Endothelial cell of umbilical vein (primary cell): Measurements from ENCODE around the gene THEM4. TPM values are rescaled to one million over a fixed set of nuclear protein-coding genes. Genes with fewer than 3 reads are reported as not detected.

ENCODE experiments used
- BruUV-seq: library from RNA; stranded (reverse); fragments of 400-500 nt; replicated peaks from 2 replicates; lab custom pipeline; 2021; lab: Mats Ljungman, UMichigan
- CTCF ChIA-PET: fragments of 300-600, 350-600 bp; sonication (Branson Sonifier 250); formaldehyde crosslinking; loops from one replicate; lab custom pipeline; 2021; ENCODE audit warnings: antibody characterized with exemption, inconsistent platforms; lab: Charles Lee
- POLR2A ChIA-PET: fragments of 300-600, 350-600 bp; sonication (Branson Sonifier 250); formaldehyde crosslinking; loops from one replicate; lab custom pipeline; 2021; ENCODE audit warnings: antibody characterized with exemption, inconsistent platforms; lab: Charles Lee
- DNase-seq: peaks from one replicate; pipeline ENCODE4 v3.0.0-alpha.2; 2011; ENCODE audit warnings: low read depth, low spot score
- FAIRE-seq: peaks from 2 replicates; lab custom pipeline; 2011; peaks lifted over from hg19 to GRCh38; lab: Jason Lieb, UNC
- H2AFZ ChIP-seq: 2 replicates; pipeline ENCODE4 v1.6.0; 2012; ENCODE audit warnings: low read depth, low read length, control low read depth, inconsistent platforms
- H3K27ac ChIP-seq: 2 replicates; pipeline ENCODE4 v1.5.1; 2011; ENCODE audit warnings: low read depth, mild to moderate bottlenecking, control low read depth, low read length, moderate library complexity; ENCODE audit not compliant: insufficient read depth
- H3K27me3 ChIP-seq, 2 experiments: 2 replicates each; pipeline versions ENCODE4 v1.6.0 to v1.6.1; 2011; ENCODE audit warnings: low read length in 2 of 2, mixed read lengths in 1 of 2; ENCODE audit not compliant: control insufficient read depth in 2 of 2, insufficient read depth in 2 of 2
- H3K36me3 ChIP-seq, 2 experiments: 2 replicates in 1 of 2; 3 replicates in 1 of 2; pipeline ENCODE4 v1.5.1; 2011; ENCODE audit warnings: low read length in 2 of 2, mild to moderate bottlenecking in 1 of 2, moderate library complexity in 1 of 2; ENCODE audit not compliant: control insufficient read depth in 2 of 2, insufficient read depth in 2 of 2; ENCODE audit errors: extremely low read depth in 1 of 2
- H3K4me1 ChIP-seq: 3 replicates; pipeline ENCODE4 v1.5.1; 2011; ENCODE audit warnings: mild to moderate bottlenecking, low read length; ENCODE audit not compliant: control insufficient read depth, insufficient read depth; ENCODE audit errors: extremely low read depth
- H3K4me2 ChIP-seq: 2 replicates; pipeline ENCODE4 v1.6.1; 2011; ENCODE audit warnings: low read length, control low read depth, mixed read lengths; ENCODE audit not compliant: insufficient read depth
- H3K4me3 ChIP-seq, 3 experiments: fragments of 200-600 bp in 1 of 3; sonication (generic), shearing (Covaris generic) in 1 of 3; replicated peaks in 1 of 3; 2 replicates each; pipeline ENCODE4 v1.5.1; 2011 to 2016; ENCODE audit warnings: control low read depth in 3 of 3, low read length in 3 of 3, mild to moderate bottlenecking in 2 of 3, inconsistent platforms in 1 of 3, low read depth in 1 of 3, moderate library complexity in 1 of 3; ENCODE audit not compliant: insufficient read depth in 1 of 3
- H3K79me2 ChIP-seq: 2 replicates; pipeline ENCODE4 v1.6.0; 2012; ENCODE audit warnings: low read length, inconsistent platforms; ENCODE audit not compliant: control insufficient read depth, insufficient read depth
- H3K9ac ChIP-seq: replicated peaks from 2 replicates; pipeline ENCODE3; 2011; ENCODE audit warnings: low read length, control low read depth; ENCODE audit not compliant: insufficient read depth; ENCODE audit errors: extremely low read depth
- H3K9me1 ChIP-seq: replicated peaks from 3 replicates; pipeline ENCODE4 v1.6.0; 2011; ENCODE audit warnings: mild to moderate bottlenecking, low read length; ENCODE audit not compliant: control insufficient read depth, insufficient read depth; ENCODE audit errors: extremely low read depth
- H3K9me3 ChIP-seq: replicated peaks from 2 replicates; pipeline ENCODE4 v1.5.1; 2012; ENCODE audit warnings: low read length, inconsistent platforms; ENCODE audit not compliant: control insufficient read depth, insufficient read depth
- H4K20me1 ChIP-seq: replicated peaks from 2 replicates; pipeline ENCODE3; 2011; ENCODE audit warnings: mild to moderate bottlenecking, low read length; ENCODE audit not compliant: control insufficient read depth, insufficient read depth; ENCODE audit errors: extremely low read depth
- CTCF ChIP-seq, 2 donors: IDR thresholded peaks; 1 replicate in 1 of 2; 2 replicates in 1 of 2; pipeline ENCODE4 v1.5.1; 2011; ENCODE audit warnings: low read length in 2 of 2, mild to moderate bottlenecking in 2 of 2, moderate library complexity in 2 of 2, control low read depth in 1 of 2, inconsistent platforms in 1 of 2, low read depth in 1 of 2; ENCODE audit not compliant: insufficient read depth in 1 of 2; ENCODE audit errors: extremely low read depth in 1 of 2
- FOS ChIP-seq: IDR thresholded peaks from 2 replicates; pipeline ENCODE4 v1.6.1; 2011; ENCODE audit warnings: mild to moderate bottlenecking, low read length, moderate library complexity, borderline replicate concordance; ENCODE audit not compliant: insufficient read depth
- GATA2 ChIP-seq: IDR thresholded peaks from 2 replicates; pipeline ENCODE4 v1.7.0; 2011; ENCODE audit warnings: low read depth, mild to moderate bottlenecking, moderate library complexity, mixed read lengths, low read length; ENCODE audit not compliant: insufficient read length, insufficient read depth
- JUN ChIP-seq: IDR thresholded peaks from 2 replicates; pipeline ENCODE4 v1.6.1; 2011; ENCODE audit warnings: borderline replicate concordance, low read depth; ENCODE audit not compliant: insufficient read length, insufficient read depth
- MYC ChIP-seq: IDR thresholded peaks from one replicate; pipeline ENCODE4 v1.6.1; 2011; ENCODE audit warnings: mild to moderate bottlenecking, low read depth, low read length
- POLR2AphosphoS5 ChIP-seq: IDR thresholded peaks from 2 replicates; pipeline ENCODE4 v1.6.1; 2012; ENCODE audit warnings: low read depth, mild to moderate bottlenecking, control low read depth, low read length, moderate library complexity; ENCODE audit not compliant: insufficient read depth
- dilution Hi-C: fragments of 300-500 bp; cut with MboI; formaldehyde crosslinking; loops from one replicate; pipeline ENCODE4 v1.15.0; 2019; ENCODE audit warnings: low sequenced_read_pairs; ENCODE audit not compliant: extremely low pct_ligation_motif_present
- intact Hi-C: fragments of 100-400 bp; cut with micrococcal nuclease; formaldehyde crosslinking; loops from one replicate; pipeline ENCODE4 v1.10.0; 2022
- polyA plus RNA-seq, 4 experiments: library from polyadenylated mRNA; depleted of rRNA in 3 of 4; stranded (reverse) in 3 of 4; unstranded in 1 of 4; fragments of >200 nt; gene quantifications; 2 replicates each; pipeline versions ENCODE4 v1.2.1 to v1.2.3, GENCODE V29; 2011 to 2012; ENCODE audit warnings: missing spikeins in 1 of 4
- total RNA-seq: library from RNA; stranded (reverse); gene quantifications from 2 replicates; pipeline ENCODE4 v1.2.3, GENCODE V29; 2021

The THEM4 gene
- total and polyA plus RNA-seq, 2 donors (not counting 3 experiments of a cell fraction or from before 2014, with no cell fraction given) = 22.3 to 24.9 TPM

- H3K9ac ChIP-seq = no peak overlapping the region
- peaks cover 19% of the 10 kb centered on the region for H3K4me1 ChIP-seq
- peaks cover 3 to 6% of the 10 kb centered on the region in 2 experiments for H3K27me3 ChIP-seq
- peak; percentile 64 for FAIRE-seq
- no peaks in the 10 kb centered on the region for H3K79me2 ChIP-seq
- no peak overlapping the region for H3K27ac ChIP-seq
- no peaks in the 10 kb centered on the region for H3K9me3 ChIP-seq
- CTCF ChIA-PET = interaction anchor here (0.8 to 3.6 kb wide), 7 partner anchors 9 to 155 kb away, joined by 3 to 22 read pairs (median 4); partner anchors contain the start of gene TDRKH
- H3K4me2 ChIP-seq = peak overlapping the region; percentile 23
- TF ChIP-seq GATA2 (no peak), POLR2AphosphoS5 (no peak), FOS (peak; percentile 53)
- no peaks in the 10 kb centered on the region for H3K9me1 ChIP-seq
- H3K4me3 ChIP-seq = no peak overlapping the region
- dilution Hi-C loops (no loop called here), intact Hi-C loops (loop anchor here (5.0 kb wide), 1 partner anchor 61 kb away; the partner anchor contains the start of gene THEM4)
- H4K20me1 ChIP-seq = no peaks in the 10 kb centered on the region
- POLR2A ChIA-PET = no interaction called here
- no peak overlapping the region for H2AFZ ChIP-seq
- no TSS peak for BruUV-seq
- H3K36me3 ChIP-seq = no peaks in the 10 kb centered on the region
- DNase-seq = peak; percentile 60
Measured at GRCh38 chr1:151846062-151846568, 63.2 kb downstream of the THEM4 start.

GRCh38 chr1:151843398-151843797 is 65.9 kb downstream of the THEM4 start:
- intact Hi-C loops = no loop called here
- no peaks in the 10 kb centered on the region for H3K9me1 ChIP-seq
- H3K27me3 ChIP-seq = peaks cover 7 to 11% of the 10 kb centered on the region in 2 experiments
- dilution Hi-C loops = no loop called here
- H4K20me1 ChIP-seq = no peaks in the 10 kb centered on the region
- ChIA-PET POLR2A (no interaction called here), CTCF (interaction anchor here (1.3 to 1.5 kb wide), 2 partner anchors 38 to 158 kb away, joined by 3 to 4 read pairs; no protein-coding TSS in a partner anchor)
- TF ChIP-seq JUN (no peak), MYC (no peak), CTCF (IDR thresholded peaks at IDR 0.05; ENCODE audit: extremely low read depth in 1 of 2, insufficient read depth in 1 of 2, low read depth in 1 of 2, low read length in 2 of 2) (no peak)
- no peak overlapping the region for H3K4me2 ChIP-seq
- no peaks in the 10 kb centered on the region for H3K9me3 ChIP-seq
- DNase-seq = no peak
- no peak overlapping the region for H3K27ac ChIP-seq
- H2AFZ ChIP-seq = no peak overlapping the region
- no peaks in the 10 kb centered on the region for H3K36me3 ChIP-seq
- H3K79me2 ChIP-seq = no peaks in the 10 kb centered on the region
- FAIRE-seq = no peak
- H3K4me1 ChIP-seq = peaks cover 24% of the 10 kb centered on the region
- no TSS peak for BruUV-seq
- H3K4me3 ChIP-seq = no peak overlapping the region
- no peak overlapping the region for H3K9ac ChIP-seq
